HG02885 (cell line): ENCODE results near the gene DIPK1C.

ENCODE experiments used
- ATAC-seq: cut with Tn5 transposase; IDR thresholded peaks from one replicate; pipeline ENCODE4 v1.9.1; 2021; ENCODE audit warnings: mild to moderate bottlenecking; ENCODE audit not compliant: unreplicated experiment, poor library complexity

Gene DIPK1C

DNA sequence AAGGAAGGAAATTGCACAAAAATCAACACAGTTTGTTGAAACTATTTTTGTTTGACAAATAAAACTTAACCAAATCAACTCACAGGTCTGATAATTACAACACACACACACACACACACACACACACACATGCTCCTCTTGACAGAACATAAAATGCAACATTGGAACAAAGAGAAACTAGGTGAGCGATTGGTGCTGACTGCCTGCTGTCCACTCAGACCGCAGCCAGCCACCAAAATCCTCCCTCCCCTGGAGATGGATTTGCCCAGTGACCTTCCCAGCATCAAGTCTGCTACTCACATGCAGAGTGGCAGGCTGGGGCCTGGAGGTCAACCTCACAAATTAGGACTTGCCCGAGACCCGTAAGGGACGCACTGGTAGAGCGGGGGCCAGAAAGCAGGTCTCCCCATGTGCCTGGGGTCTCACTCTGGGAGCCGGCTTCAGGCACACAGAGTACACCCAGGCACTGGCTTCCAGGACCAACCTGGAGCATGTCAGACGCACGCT is 61.4 kb downstream of the DIPK1C start:
- ATAC-seq = no peak

GRCh38 chr18:74395006-74395405 is 62.1 kb downstream of the DIPK1C start:
- ATAC-seq = no peak

GRCh38 chr18:74392323-74392722 is 64.8 kb downstream of the DIPK1C start:
- no peak for ATAC-seq

- ATAC-seq = no peak
Observed at GRCh38 chr18:74390900-74391299, 66.2 kb downstream of the DIPK1C start.

DNA sequence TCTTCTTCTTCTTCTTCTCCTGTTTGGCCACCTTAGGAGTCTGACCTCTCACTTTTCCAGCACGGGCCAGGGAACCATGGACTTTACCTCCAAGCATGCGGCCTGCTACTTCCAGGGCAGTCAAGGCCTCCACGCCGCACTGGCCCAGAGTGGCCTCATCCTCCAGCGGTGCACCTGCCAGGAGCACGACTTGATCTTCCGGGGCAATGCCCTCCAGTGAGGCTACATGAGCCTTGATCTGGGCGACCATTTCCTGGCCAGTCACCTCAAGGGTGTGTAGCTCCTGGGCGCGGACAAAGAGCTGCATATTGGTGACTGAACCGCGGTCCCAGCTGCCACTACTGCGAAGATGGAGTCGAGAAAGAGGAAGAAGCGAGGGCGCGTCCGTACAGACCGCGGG is 67.1 kb downstream of the DIPK1C start:
- no peak for ATAC-seq

DNA sequence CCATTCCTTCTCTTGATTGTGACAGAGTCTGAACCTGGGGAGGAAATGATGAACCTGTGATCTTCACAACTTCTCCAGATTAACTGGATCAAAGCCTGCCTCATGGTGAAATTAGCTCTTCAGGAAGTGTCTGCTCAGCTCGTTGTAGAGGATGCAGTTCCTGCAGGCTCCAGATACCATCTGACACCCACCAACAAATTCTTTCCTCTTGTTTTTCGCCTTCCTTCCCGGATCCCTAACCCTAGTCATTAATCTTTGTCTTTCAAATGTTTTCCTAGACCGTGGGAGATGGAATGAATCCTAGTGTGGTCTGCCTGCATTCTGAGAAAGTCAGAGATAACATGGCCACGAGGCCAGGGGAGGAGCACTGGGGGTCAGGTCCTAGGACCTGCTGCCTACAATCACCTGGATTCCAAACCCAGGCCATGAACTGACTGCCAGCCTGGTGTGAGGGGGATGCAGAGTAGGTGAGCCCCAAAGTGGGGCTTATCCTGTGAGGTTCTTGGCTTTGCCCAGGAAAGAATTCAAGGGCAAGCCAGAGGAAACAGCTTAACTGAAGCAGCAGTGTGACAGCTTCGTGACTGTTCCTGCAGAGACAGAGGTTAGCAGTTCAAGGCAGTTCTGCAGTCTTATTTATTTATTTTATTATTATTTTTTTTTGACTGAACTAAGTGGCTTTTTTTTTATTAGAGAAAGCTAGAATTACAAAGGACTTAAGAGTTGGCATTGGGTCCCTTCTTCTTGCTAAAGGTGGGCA is 67.8 kb downstream of the DIPK1C start:
- no peak for ATAC-seq

DNA sequence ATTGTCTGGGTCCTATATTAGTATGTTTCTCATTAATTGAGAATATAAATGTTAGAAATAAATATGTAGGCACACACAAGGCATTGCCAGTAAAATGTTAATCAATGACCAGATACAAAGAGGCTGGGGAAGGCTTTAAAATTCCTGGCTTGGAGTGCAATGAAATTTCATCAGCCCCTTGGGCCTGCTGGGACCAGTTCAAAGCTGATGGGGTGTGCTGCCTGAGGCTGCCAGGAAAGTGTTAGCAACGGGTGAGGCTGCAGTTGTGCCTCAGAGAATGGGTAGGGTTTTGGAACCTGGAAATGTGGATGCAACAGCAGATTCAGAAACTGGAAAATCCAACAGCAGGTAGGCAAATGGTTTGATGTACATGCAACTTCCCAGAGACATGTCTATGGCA is 68.9 kb downstream of the DIPK1C start:
- ATAC-seq = no peak

GRCh38 chr18:74387383-74387782 is 69.7 kb downstream of the DIPK1C start:
- ATAC-seq = no peak
